CD4-positive, alpha-beta T cell treated with Interleukin-12 subunit alpha and Interleukin-12 subunit beta, for 1 hour (primary cell): ENCODE data around the gene LARP1.
"Not testable (repeated sequence)": the region's sequence is repeated elsewhere in the genome, so short reads cannot be mapped to it uniquely, and the experiment has no call there.

Source experiments
- DNase-seq: peaks from one replicate; pipeline ENCODE4 v3.0.0-alpha.2; 2020

LARP1 gene

GRCh38 chr5:154797762-154798161 is 42.6 kb downstream of the LARP1 start:
- no peak for DNase-seq

GRCh38 chr5:154800582-154800981 is 45.4 kb downstream of the LARP1 start:
- no peak for DNase-seq

- DNase-seq = no peak
Measured at GRCh38 chr5:154801083-154801482, 45.9 kb downstream of the LARP1 start.

GRCh38 chr5:154802050-154802449 is 46.9 kb downstream of the LARP1 start:
- no peak for DNase-seq

GRCh38 chr5:154806176-154806575 is 51.0 kb downstream of the LARP1 start:
- DNase-seq = no peak

- no peak for DNase-seq
Measured at GRCh38 chr5:154811239-154811638, 56.1 kb downstream of the LARP1 start.

- peak; percentile 72 for DNase-seq
Measured at GRCh38 chr5:154811653-154812465, 56.7 kb downstream of the LARP1 start.

GRCh38 chr5:154813158-154813557 is 58.0 kb downstream of the LARP1 start:
- DNase-seq = no peak

GRCh38 chr5:154813736-154814135 is 58.6 kb downstream of the LARP1 start:
- DNase-seq = peak; percentile 51

GRCh38 chr5:154815025-154815424 is 59.8 kb downstream of the LARP1 start:
- no peak for DNase-seq

- DNase-seq = no peak
Measured at GRCh38 chr5:154815684-154816247, 60.6 kb downstream of the LARP1 start.

- DNase-seq = no peak
Measured at GRCh38 chr5:154816891-154817492, 61.8 kb downstream of the LARP1 start.

- no peak for DNase-seq
Measured at GRCh38 chr5:154817815-154818214, 62.6 kb downstream of the LARP1 start.

GRCh38 chr5:154818471-154819116 is 63.4 kb downstream of the LARP1 start:
- no peak for DNase-seq

GRCh38 chr5:154819546-154819945 is 64.4 kb downstream of the LARP1 start:
- DNase-seq = no peak

- DNase-seq = no peak
Measured at GRCh38 chr5:154820383-154820782, 65.2 kb downstream of the LARP1 start.

- DNase-seq = not testable (repeated sequence)
Measured at GRCh38 chr5:154822896-154823295, 67.7 kb downstream of the LARP1 start.

- DNase-seq = no peak
Measured at GRCh38 chr5:154823605-154824004, 68.4 kb downstream of the LARP1 start.

GRCh38 chr5:154824070-154824469 is 68.9 kb downstream of the LARP1 start:
- DNase-seq = no peak

- DNase-seq = no peak
Measured at GRCh38 chr5:154829181-154829588, 74.0 kb downstream of the LARP1 start.

- peak; percentile 41 for DNase-seq
Measured at GRCh38 chr5:154829589-154830218, 74.5 kb downstream of the LARP1 start.

- DNase-seq = no peak
Measured at GRCh38 chr5:154830219-154830595, 75.0 kb downstream of the LARP1 start.

- DNase-seq = no peak
Measured at GRCh38 chr5:154830596-154830995, 75.4 kb downstream of the LARP1 start.
